Right lobe of liver (tissue), 4 donors: ENCODE data around the gene LAMB3.

ENCODE experiments used
- POLR2A ChIP-seq: fragments of 450-650 bp; IDR thresholded peaks from one replicate; pipeline ENCODE4 v1.6.1; 2017; ENCODE audit warnings: antibody characterized with exemption, mild to moderate bottlenecking
- TF ChIP-seq, protein P1 (sequence below), 4 donors: fragments of 200-600 bp in 3 of 4; fragments of 450-650 bp in 1 of 4; IDR thresholded peaks; one replicate each; pipeline versions ENCODE4 v1.5.1 to v1.8.0; 2016 to 2022; ENCODE audit warnings: antibody characterized with exemption in 4 of 4, mild to moderate bottlenecking in 2 of 4
- donor health status: DM: no; HTN: no; CAD: no.
- donor health status: DM: no; HTN: no; CAD: no.
- donor health status: DM: no; HTN: yes; CAD: no.

DNA sequence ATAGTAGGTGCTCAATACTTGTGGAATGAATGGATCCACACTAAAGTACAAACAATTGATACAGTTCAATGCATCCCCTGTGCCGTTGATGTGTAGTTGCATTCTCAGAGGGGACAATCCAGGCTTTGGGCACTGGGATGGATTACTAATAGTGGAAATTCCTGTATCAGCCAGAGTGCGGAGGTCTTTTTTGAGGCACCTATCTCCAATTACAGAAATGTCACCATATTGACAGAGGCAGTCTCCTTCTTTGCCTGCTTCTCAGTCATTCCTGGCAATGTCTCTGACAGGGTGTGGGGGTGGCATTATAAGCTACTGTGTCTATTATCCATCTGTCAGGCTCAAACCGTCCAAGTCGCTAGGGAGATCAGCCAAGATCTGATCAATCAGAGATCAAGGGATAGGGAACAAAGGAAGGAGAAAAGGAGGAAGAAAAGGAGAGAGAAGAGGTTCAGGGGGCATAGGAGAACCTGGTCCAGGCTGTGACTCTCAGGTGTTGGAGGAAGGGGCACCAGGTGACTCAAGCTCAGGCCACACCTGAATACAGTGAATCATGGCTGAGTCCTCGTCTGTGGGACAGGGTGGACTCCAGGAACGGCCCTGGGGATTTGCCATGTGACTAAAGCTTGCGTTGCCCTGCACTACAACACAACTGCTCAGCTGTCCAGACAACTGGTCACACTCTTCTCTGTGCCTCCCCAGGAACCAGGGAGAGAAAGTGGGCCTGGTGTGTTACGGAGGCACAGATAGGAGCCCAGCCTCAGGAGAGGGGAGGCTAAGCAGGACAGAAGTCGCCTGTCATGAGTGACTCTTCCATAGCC, 3.4 kb upstream of the LAMB3 start:
- TF ChIP-seq, protein P1, sequence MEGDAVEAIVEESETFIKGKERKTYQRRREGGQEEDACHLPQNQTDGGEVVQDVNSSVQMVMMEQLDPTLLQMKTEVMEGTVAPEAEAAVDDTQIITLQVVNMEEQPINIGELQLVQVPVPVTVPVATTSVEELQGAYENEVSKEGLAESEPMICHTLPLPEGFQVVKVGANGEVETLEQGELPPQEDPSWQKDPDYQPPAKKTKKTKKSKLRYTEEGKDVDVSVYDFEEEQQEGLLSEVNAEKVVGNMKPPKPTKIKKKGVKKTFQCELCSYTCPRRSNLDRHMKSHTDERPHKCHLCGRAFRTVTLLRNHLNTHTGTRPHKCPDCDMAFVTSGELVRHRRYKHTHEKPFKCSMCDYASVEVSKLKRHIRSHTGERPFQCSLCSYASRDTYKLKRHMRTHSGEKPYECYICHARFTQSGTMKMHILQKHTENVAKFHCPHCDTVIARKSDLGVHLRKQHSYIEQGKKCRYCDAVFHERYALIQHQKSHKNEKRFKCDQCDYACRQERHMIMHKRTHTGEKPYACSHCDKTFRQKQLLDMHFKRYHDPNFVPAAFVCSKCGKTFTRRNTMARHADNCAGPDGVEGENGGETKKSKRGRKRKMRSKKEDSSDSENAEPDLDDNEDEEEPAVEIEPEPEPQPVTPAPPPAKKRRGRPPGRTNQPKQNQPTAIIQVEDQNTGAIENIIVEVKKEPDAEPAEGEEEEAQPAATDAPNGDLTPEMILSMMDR (IDR thresholded peaks at IDR 0.05): no peak
- TF ChIP-seq POLR2A: no peak
